SK-MEL-5 (cell line): ENCODE data around the gene MYL6. TPM values are rescaled to one million over a fixed set of nuclear protein-coding genes. Genes with fewer than 3 reads are reported as not detected.
A peak's percentile ranks its signal among the peaks of the same experiment; 100 is the strongest.

ENCODE experiments used
- DNase-seq: peaks from one replicate; pipeline ENCODE4 v3.0.0-alpha.2; 2016; ENCODE audit warnings: low read depth, low spot score
- in situ Hi-C: cut with HindIII; loops from 2 replicates; pipeline ENCODE4 v1.10.0; 2016; ENCODE audit warnings: low sequenced_read_pairs, high pct_unique_total_duplicates, low pct_unique_long_range_greater_than_20kb
- total RNA-seq: library from RNA; depleted of rRNA; stranded (reverse); fragments of >200 nt; shearing (Covaris generic); gene quantifications from 2 replicates; pipeline ENCODE4 v1.2.3, GENCODE V29; 2014; rRNA removed

Gene MYL6
- total RNA-seq, 1 experiment from 2014 or later, result 483 TPM

DNA sequence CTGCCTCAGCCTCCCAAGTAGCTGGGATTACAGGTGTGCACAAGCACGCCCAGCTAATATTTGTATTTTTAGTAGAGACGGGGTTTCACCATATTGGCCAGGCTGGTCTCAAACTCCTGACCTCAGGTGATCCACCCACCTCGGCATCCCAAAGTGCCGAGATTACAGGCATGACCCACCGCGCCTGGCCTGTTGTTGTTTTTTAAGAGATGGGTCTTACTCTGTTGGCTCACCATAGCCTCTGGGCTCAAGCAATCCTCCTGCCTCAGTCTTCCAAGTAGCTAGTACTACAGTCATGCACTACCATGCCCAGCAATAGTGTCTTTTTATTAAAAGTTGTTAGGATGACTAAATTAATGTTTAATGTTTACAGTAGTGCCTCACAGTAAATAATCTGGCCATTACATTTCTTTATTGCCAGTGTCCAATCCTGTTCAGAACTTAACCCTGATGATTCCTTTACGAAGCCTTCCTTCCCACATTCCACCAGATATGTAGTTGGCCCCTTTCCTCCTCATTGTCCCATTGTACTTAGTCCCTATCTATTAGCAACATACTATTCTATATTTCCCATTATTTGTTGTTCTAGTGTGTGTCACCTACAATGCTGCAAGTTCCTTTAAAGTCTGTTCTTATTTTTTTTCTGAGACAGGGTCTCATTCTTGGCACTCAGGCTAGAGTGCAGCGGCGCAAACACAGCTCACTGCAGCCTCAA is 39.9 kb downstream of the MYL6 start:
- in situ Hi-C loops, result no loop called here
- DNase-seq, result no peak

DNA sequence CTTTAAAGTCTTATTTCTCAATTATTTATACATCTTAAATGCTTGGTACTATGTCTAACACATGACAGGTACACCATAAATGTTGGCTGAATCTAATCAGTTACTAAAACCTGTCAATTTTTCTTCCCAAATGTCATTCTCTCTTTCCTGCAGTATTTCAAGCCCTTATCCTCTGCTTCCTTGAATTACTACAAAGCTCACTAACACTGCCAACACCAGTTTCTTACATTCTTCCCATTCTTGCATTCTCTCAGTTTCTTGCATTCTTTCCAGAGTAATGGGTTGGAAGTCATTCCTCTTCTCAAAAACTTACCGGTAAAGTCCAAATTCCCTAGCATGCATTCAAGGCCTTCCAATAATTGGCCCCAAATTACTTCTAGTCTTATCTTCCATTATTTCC is 40.7 kb downstream of the MYL6 start:
- DNase-seq, result no peak
- in situ Hi-C loops, result no loop called here

DNA sequence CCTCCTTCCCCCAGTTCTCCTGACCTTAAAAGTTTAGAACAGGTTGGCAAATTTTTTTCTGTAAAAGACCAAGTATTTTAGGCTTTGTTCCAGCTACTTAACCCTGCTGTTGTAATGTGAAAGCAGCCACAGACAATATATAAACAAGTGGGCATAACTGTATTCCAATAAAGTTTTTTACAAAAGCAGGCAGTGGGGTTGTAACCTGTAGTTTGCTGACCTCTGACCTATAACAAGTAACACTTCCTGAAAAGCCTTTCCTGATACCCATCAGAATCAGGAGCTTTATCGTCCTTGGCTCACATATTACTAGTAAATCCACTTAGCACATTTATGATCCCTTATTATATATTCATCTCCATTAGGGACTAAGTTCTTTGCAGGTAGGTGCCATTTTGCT is 44.2 kb downstream of the MYL6 start:
- DNase-seq, result no peak
- in situ Hi-C loops, result no loop called here

DNA sequence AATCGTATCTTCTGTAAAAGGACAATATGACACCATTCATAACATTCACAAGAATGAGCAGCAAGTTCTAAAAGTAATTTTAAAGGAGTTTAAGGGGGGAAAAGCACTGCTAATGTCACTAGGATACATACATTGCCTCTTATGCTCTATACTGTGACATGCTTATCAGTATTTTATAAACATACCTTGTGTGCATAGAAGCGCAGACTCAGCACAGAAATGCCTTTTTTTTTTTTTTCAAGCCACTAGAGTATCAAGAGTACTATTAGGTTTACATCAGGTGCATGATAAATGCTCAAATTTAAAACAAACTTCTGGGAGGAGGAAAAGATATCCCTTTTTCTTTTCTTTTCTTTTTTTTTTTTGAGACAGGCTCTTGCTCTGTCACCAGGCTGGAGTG is 44.7 kb downstream of the MYL6 start:
- DNase-seq, result no peak
- in situ Hi-C loops, result no loop called here

DNA sequence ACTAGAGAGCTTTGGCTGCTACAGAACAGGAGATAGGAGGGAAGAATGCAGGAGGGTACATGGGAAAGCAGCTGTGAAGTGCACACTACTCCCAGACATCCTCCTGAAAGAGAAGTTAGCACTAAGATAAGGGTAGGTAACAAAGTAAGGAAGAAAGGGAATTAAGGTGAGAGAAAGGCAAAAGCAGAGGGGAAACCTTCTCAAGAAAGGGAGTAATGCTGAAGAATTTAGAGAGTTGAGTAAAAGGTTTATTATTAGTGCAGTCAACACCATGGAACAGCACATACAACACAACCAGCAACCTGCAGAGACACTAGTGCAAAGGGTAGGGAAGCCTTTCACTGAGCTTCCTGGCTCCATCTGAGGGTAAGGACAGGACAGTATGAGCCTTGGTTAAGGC is 46.1 kb downstream of the MYL6 start:
- in situ Hi-C loops, result no loop called here
- DNase-seq, result no peak

DNA sequence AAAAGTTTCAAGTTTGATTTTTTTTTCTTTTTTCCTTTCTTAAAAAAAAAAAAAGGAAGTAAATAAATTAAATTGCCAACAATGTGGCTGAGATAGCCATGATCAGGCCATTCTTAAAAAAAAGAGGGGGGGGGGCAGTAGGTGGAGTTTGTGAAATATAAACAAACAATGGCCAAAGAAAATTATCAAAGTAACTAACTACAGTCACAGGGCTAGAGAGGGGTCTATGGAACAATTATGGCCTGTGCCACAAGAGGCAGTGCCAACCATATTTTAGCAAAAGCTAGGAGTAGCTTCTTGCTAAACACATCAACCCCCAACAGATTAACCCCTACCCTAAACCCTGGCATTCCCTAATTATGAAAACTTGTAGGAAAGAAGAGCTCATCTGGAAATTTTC is 47.3 kb downstream of the MYL6 start:
- no peak for DNase-seq
- in situ Hi-C loops, result no loop called here

DNA sequence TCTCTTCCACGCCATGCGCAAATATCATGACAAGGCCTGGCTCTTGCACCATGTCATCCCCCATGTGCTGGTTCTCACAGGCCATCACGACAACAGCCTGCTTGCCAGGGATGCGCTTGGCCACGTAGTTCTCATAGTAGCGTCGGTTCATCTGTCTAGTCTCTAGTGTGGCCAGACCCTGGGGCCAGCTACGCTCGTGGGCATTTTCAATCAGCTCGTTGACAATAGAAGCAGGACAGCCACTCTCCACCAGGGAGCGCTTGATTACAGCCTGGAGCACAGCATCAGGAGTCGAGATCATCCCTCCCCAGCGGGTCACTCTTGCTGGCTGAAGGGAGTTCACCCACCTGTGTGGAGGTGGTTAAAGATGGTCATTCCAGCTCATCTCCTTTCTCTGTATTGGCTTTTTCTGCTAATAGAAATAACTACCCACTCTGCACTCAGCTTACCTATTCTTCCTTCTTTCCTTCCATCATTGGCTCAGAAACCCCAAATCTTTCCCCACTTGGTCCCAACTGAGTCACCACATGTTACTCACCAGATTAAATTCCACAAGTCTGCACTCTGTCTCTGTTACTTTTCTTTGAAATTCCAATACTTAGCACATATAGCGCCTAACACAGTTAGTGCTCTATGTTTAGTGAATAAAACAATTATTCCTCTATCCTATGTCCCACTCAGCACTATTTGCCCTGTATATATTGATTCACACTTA is 48.5 kb downstream of the MYL6 start:
- peak; percentile 81 for DNase-seq

DNA sequence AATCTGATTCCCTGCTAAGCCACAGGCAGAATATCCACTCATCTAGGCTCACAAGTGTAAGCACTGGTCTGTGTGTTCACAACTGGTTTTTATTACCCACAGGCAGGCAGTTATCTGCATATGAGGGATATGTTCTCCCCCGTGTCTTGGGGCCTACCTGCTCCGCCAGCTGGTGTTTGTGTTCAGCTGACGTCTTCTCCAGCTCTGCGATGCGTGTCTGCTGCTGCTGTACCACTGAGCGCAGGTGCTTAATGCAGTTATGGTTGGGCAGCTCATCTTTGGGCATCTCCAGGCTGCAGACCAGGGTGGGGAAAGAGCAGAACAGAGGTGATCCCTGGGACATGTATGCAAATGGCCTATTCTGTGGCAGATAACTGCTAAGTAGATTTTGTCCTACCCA is 49.8 kb downstream of the MYL6 start:
- in situ Hi-C loops, result no loop called here
- DNase-seq, result no peak

More for the DNA sequence above, 48.5 kb downstream of the MYL6 start:
- in situ Hi-C loops, result no loop called here

Other genes with a start within 250 kb of the MYL6 start
- 21.1 and 29.2 TPM in 2 replicates for gene PYM1, start 230.5 kb upstream of the MYL6 start, total RNA-seq
- gene DGKA, start 227.2 kb upstream of the MYL6 start, total RNA-seq, result 5.7 and 6.9 TPM in 2 replicates
- gene PMEL, start 192.3 kb upstream of the MYL6 start, total RNA-seq, result 10,199 and 10,765 TPM in 2 replicates
- gene CDK2, start 191.5 kb upstream of the MYL6 start, total RNA-seq, result 896 and 917 TPM in 2 replicates
- gene RAB5B, start 184.3 kb upstream of the MYL6 start, total RNA-seq, result 169 and 175 TPM in 2 replicates
- 11.2 and 16.1 TPM in 2 replicates for gene SUOX, start 161.1 kb upstream of the MYL6 start, total RNA-seq
- 0.79 and 1.1 TPM in 2 replicates for gene IKZF4, start 137.3 kb upstream of the MYL6 start, total RNA-seq
- gene RPS26, start 116.4 kb upstream of the MYL6 start, total RNA-seq, result 372 and 394 TPM in 2 replicates
- gene ERBB3, start 78.2 kb upstream of the MYL6 start, total RNA-seq, result 114 and 125 TPM in 2 replicates
- gene PA2G4, start 53.8 kb upstream of the MYL6 start, total RNA-seq, result 473 and 487 TPM in 2 replicates
- 5,360 and 5,858 TPM in 2 replicates for gene RPL41, start 41.7 kb upstream of the MYL6 start, total RNA-seq
- gene ZC3H10, start 40.1 kb upstream of the MYL6 start, total RNA-seq, result 5.6 and 7.3 TPM in 2 replicates
- 90.9 and 100 TPM in 2 replicates for gene ESYT1, start 30.1 kb upstream of the MYL6 start, total RNA-seq
- 63.2 and 66.0 TPM in 2 replicates for gene MYL6B, start 5.8 kb upstream of the MYL6 start, total RNA-seq
- 20.9 and 39.0 TPM in 2 replicates for gene SMARCC2, start 31.1 kb downstream of the MYL6 start, total RNA-seq
- gene RNF41, start 63.6 kb downstream of the MYL6 start, total RNA-seq, result 47.7 and 48.9 TPM in 2 replicates
- 37.8 and 47.5 TPM in 2 replicates for gene NABP2, start 66.0 kb downstream of the MYL6 start, total RNA-seq
- not detected in 2 replicates for gene SLC39A5, start 71.7 kb downstream of the MYL6 start, total RNA-seq
- gene ANKRD52, start 100.0 kb downstream of the MYL6 start, total RNA-seq, result 13.5 and 14.7 TPM in 2 replicates
- 16.4 and 18.4 TPM in 2 replicates for gene COQ10A, start 108.6 kb downstream of the MYL6 start, total RNA-seq
- gene CS, start 142.0 kb downstream of the MYL6 start, total RNA-seq, result 110 and 119 TPM in 2 replicates
- gene CNPY2, start 157.6 kb downstream of the MYL6 start, total RNA-seq, result 311 and 316 TPM in 2 replicates
- gene PAN2, start 175.6 kb downstream of the MYL6 start, total RNA-seq, result 32.5 and 50.6 TPM in 2 replicates
- 0.34 TPM in 1 of 2 replicates, not detected in the other for gene IL23A, start 180.5 kb downstream of the MYL6 start, total RNA-seq
- 131 and 139 TPM in 2 replicates for gene STAT2, start 201.7 kb downstream of the MYL6 start, total RNA-seq
- not detected in 2 replicates for gene APOF, start 204.5 kb downstream of the MYL6 start, total RNA-seq